GM19467 (cell line): Measurements from ENCODE around the gene RNF224.

Experiments
- ATAC-seq: cut with Tn5 transposase; IDR thresholded peaks from one replicate; pipeline ENCODE4 v1.9.1; 2021; ENCODE audit warnings: mild to moderate bottlenecking, moderate library complexity; ENCODE audit not compliant: unreplicated experiment

The RNF224 gene

DNA sequence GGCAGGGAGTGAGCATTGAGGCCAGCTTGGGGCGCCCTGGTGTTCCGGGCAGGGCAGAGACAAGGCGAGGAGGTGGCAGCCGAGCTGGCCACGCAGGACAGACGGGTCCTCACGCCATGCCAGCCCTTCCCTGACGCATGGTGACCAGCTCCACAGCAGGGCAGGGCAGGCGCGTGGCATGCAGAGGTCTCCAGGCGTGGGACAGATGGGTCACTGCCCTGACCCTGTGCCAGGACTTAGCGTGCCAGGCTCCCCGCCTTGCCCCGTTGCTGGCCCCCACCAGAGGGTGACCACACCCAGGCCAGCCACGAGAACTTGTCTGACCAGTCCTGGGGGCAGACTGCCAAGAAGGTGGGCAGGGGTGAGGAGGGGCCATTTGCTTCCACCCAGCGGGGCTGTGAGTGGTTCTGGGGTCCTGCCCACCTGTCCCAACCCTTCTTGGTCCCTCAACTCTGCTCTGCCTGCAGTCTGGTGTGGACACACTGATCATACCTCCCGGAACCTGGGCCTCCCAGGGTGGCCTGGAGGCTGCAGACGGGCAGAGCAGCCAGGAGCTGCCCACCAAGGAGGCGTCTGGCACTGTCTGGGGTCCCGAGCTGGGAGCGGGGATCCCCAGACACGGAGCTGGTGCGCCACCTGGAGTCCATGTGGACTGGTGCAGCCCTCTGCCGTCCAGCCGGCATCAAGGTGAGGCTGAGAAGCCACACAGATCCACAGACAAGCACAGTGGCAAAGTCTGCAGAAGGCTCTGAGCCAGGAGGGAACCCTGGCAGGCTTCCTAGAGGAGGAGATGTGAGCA is at the start of gene RNF224:
RNF224 (plus strand) TSS at position 449 of the 799 bp plus-strand sequence. CDS start 834 bp downstream, outside the sequence.
- ATAC-seq, result no peak

DNA sequence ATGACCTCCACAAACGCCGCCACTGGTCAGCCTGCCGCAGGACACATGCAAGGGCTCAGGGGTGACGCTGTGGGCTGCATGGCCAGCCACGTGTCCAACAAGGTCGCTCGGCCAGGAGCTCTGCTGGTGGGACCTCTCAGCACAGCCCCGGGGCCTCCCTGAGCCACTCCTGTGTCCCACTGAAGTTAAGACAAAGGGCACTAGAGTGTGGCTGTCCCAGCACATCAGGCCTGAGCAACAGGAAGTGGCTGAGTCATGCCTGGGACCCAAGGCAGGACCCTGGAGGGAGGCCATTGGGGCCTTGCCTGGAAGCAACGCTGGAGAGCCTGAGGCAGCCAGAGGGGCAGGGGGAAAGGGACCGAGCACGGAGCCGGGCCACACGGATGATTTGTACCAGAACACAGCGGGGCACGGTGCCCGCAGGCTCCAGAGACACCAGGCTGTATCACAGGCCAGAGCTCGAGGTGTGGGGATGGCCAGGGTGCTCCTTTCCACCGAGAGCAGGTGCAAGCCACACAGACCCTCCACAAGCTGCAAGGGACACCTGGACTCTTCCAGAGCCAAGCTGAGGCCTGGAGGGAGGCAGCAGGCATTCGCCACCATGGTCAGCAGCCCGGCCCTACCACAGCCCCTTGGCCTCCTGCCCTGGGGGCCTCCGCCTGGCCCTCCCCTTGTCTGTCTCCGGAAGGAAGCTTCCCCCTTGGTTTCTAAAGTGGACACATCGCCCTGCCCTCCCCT is 48.9 kb upstream of the RNF224 start:
- no peak for ATAC-seq

DNA sequence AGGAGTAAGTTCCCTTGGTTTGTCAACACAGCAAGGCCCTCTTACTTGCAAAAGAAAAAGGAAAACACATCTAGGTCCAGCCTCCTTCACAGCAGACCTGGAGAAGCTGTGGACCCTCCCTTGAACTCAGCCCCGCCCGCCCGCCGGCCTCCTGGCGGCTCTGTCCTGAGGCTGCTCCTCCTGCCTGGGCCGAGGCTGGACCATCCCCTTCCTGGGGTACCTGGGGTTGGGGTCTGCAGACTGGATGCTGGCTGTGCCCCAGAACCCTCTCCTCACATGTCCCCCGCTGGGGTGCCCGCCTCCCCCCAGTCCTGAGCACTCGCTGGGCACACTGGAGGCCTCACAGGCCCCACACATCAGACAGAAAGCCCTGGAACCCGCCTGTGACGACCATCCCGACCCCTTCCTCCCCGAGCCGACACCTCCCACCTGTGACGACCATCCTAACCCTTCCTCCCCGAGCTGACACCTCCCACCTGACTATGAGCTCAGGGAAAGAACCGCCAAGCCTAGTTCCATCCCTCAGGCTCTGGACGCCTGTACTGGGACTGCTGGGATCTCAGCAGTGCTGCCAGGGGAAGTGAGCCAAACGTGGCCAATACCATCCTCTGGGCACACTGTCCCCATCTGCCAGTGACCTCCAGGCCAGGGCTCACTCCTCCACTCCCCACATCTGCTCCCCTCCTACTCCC is 48.2 kb upstream of the RNF224 start:
- no peak for ATAC-seq

GRCh38 chr9:137179761-137180160 is 47.5 kb upstream of the RNF224 start:
- ATAC-seq, result no peak

DNA sequence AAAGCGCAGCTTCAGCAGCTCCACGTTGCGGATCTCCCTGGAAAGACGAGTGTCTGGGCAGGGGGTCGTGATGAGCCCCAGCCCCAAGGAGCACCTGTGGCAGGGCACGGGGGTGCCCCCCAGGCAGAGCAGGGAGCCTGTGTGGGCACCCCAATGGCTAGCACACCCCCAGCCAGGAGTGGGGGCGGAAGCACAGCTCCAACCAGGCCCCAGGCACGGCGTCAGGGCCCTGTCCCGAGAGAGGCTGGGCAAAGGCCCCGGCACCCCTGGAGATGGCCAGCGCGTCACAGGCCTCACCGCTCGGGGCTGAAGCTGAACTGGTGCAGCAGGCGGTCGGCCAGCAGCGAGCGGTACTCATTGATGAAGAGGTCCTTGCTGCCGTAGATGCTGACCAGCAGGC is 46.8 kb upstream of the RNF224 start:
- no peak for ATAC-seq

DNA sequence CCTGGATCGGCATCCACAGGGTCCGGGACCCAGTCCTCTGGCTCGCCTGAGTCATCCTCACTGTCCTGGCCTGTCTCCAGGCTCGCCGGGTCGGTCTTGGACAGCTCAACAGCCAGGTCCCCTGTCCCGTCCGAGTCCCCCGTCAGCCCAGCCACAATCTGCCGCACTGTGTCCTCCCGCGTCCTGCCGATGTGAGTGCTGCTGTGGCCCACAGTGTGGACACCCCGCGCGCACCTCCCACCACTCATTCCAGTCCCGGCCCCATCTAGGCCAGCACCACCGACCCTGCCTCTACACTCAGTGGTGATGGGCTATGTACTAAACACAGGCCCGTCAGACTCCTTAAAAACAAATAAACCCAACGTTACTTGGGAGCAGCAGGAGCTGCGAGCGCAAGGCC is 45.6 kb upstream of the RNF224 start:
- ATAC-seq, result no peak

DNA sequence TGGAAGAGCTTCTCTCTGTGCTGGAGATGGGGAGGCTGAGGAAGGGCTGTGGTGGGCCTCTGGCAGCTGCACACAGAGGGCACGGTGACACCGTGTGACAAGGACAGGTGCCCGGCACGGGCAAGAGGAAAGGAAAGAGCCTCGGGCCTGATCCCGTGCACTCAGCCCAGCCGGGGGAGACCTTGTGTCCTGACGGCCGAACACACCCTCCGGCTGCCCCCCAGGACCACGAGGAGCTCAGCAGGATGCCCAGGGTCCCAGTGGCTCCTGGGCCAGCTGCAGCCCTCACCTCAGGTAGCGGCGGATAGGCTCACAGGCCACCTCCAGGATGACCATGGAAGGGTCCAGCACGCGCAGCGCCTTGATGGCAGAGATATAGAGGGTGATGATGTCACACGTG is 44.5 kb upstream of the RNF224 start:
- ATAC-seq, result no peak

DNA sequence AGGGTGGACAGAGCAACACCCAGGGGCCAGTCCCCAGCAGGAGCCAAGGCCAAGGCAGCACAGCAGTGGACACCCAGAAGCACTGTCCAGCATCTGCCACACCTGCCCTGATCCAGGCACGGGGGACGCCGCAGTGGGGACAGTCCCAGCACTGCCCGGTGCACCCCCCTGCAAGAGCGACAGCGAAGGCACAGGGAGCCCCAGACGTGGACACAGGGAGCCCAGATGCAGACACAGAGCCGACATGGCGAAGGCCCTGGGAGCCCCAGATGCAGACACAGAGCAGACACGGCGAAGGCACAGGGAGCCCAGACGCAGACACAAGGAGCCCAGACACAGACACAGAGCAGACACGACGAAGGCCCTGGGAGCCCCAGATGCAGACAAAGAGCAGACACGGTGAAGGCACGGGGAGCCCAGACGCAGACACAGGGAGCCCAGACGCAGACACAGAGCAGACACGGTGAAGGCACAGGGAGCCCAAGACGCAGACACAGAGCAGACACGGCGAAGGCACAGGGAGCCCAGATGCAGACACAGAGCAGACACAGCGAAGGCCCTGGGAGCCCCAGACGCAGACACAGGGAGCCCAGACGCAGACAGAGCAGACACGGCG is 43.2 kb upstream of the RNF224 start:
- ATAC-seq, result no peak

GRCh38 chr9:137184881-137185660 is 42.2 kb upstream of the RNF224 start:
- no peak for ATAC-seq

DNA sequence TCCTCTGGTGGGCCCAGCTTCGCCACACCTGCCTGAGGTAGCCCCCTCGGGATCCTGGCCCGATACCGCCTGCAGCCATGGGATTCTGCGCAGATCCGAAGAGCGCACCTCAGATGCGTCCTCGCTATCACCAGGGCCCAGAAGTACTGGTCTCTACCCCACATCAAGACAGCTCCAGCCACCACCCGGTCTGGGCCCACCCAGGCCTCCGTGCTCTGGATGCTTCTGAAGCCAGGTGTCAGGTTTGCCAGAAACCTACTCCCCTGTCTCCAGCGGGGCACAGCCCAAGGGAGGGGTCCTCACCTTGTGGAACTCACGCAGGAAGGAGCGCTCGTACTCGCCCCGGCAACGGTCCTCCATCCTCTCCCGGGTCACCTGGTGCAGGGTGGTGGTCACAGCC is 41.4 kb upstream of the RNF224 start:
- no peak for ATAC-seq

GRCh38 chr9:137186385-137186784 is 40.9 kb upstream of the RNF224 start:
- ATAC-seq, result no peak

GRCh38 chr9:137187386-137187785 is 39.9 kb upstream of the RNF224 start:
- ATAC-seq, result no peak

DNA sequence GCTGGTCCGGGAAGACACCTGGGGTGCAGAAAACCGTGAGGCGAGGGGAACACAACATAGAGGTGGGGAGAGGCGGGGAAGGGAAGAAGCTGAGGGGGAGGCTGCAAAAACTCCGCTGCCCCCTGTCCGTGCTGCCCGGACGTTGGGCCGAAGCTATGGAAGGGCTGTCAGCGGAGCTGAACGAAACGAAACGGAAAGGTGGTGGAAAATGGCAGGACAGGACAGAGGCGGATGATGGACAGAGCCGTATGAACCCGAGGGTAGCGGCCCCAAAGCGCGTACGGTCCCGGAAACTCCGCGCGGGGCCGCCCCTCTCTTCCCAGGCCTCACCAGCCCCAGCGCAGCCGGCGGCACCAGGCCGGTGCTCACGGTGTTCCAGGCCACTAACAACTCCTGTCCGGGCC is 39.2 kb upstream of the RNF224 start:
- ATAC-seq, result no peak

DNA sequence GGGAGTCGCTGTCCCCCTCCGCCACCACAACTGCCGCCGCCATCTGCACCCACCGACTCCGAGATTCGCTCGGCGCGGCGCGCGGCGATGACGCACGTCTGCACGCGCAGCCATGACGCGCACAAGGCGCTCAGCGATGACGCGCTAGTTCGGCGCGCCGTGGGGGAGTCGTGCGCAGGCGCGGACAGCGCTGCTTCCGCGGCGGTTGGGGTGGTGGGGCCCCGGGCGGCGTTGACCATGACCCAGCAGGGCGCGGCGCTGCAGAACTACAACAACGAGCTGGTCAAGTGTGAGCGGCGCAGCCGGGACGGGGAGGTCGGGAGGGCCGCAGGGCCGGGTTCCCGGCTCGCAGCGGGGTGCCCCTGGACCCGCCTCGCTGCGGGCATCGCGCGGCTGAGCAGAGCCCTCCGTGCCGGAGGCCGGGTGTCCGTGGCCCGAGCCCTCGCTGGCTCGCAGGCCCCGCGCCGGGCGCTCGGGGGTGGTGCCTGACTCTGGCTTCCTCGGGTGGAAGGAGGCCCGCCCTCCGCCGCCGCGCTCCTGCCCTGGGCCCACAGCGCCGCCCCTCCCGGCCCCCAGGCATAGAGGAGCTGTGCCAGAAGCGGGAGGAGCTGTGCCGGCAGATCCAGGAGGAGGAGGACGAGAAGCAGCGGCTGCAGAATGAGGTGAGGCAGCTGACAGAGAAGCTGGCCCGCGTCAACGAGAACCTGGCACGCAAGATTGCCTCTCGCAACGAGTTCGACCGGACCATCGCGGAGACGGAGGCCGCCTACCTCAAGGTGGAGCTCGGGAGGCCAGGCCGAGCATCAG is 38.6 kb upstream of the RNF224 start, which contains the start of the genes ANAPC2 and SSNA1:
ANAPC2 (minus strand) TSS at position 71 of the 807 bp plus-strand sequence; CDS start at position 43, 28 bp downstream.
SSNA1 (plus strand) TSS at position 187 of the 807 bp plus-strand sequence; CDS start at position 238, 51 bp downstream.
- peak; percentile 74 for ATAC-seq

DNA sequence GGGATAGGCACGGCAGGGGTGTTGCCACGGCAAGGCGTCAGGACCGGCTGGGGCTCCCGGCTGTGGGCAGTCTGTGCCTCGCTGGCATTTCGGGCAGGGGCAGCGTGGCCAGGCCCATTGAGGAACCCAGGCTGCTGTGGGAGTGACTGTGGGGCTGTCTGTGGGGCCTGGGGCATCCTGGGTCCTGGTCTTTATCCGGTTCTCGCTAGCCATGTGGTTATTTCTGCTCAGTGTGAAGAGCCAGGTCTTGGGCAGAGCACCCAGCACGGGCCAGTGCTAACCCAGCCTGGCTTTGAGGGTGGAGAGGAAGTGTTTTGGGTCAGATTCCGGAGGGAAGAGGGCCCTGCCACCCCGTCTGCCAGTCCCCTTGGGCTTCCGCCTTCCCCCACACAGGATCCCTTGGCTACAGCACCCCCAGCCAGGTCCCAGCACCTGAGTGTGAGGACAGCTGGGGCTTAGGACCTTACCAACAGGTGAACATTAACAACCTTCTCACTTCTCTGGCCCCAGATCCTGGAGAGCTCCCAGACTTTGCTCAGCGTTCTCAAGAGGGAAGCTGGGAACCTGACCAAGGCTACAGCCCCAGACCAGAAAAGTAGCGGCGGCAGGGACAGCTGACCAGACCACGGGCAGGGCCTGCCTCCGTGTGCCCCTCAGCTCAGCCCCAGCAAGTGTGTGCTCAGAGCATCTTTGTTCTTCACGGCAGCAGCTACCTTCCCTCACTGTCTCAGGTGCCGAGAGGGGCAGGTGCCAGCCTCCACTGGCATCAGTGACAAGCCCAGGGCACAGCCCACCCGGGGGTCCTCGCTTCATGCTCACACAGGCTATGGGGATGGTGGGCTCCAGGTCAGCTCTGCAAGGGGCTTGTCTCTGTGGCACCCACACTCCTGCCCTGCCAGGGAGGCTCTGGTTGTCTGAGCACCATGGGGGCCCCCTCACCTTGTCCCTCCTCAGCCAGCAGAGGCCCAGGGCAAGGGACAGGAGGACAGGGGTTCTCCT is 37.7 kb upstream of the RNF224 start:
- ATAC-seq, result no peak

DNA sequence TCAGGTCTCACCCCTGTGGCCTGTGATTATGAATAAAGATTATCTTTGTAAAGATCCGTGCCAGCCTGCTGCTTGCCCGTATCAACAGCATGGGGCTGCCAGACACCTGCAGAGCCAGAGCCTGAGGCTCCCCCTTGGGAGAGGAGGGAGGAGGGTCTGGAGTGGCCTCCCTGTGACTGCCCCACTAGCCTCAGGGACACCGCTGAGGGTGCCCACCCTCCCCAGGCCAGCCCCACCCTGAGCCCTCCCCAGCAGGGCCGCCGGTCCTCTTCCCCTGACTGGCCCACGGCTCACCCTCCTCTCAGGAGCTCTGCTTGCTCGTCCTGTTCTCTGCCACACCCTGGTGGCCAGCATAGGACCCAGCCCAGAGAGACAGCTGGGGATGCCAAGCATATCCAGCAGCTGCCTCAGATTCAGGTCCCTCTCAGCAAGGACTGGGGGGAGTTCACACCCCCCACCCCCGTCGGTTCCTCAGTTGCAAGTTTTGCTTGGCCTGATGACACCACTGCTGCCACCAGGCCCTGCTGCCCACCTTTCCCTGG is 36.9 kb upstream of the RNF224 start:
- no peak for ATAC-seq

DNA sequence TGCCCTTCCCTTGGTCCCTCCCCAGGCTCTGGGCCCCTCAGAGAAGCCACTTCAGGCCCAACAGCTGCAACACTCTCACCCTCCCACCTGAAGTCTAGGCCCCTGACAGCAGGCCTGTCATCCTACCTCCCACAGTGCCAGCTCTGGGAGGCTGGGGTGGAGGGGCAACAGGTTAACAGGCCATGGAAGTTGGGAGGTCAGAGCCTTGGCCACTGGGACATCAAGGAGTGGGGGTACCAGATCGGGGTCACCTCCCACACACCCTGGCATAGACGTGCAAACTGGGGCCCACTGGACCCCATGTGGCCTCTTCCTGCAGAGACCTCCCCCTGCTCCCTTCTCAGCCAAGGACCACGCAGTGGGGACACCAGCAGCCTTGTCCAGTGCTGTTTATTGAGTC is 36.1 kb upstream of the RNF224 start:
- no peak for ATAC-seq
